ENCODE results near the gene NSL1.
"Not testable (repeated sequence)": the region's sequence is repeated elsewhere in the genome, so short reads cannot be mapped to it uniquely, and the experiment has no call there.

NSL1 gene

GRCh38 chr1:212746546-212746945 lies 45.0 kb downstream of the NSL1 start:
- no peak for DNase-seq

DNA sequence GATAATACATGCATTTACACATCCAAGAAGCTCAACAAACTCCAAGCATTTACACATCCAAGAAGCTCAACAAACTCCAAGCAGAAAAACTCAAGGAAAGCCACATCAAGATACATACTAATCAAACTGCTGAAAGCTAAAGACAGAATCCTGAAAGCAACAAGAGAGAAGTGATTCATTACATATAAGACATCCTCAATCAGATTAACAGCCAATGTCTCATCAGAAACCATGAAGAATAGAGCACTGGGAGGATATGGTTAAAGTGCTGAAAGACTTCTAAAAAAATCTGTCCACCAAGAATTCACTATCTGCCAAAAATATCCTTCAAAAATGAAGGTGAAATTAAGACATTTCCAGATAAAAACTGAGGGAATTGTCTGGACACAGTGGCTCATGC lies 46.3 kb downstream of the NSL1 start:
- DNase-seq = no peak

DNA sequence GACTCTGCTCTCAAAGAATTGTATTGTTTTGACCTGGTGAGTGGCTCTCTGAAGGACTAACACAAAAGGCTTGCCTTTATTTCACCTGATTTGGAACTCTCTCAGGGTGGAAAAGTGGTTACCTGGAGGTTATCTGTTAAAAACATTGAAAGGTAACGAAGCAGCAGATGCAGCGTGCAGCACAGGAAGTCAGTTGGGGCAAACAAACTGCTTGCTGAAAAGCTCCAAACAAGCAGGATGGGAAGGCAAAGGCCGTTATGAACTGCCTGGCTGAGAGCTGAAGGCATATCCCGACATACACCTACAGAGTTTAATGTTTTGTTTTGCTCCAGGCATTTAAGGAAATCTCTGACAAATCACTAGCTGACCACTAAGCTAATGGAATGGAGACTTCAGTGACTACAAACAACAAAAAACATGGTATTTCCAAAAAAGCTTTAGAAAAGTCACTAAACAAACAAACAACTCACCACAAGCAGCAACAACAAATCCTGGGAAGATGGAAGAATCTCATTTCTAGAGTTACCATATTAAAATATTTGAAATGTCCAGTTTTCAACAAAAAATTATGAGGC lies 47.6 kb downstream of the NSL1 start:
- no peak for DNase-seq

DNA sequence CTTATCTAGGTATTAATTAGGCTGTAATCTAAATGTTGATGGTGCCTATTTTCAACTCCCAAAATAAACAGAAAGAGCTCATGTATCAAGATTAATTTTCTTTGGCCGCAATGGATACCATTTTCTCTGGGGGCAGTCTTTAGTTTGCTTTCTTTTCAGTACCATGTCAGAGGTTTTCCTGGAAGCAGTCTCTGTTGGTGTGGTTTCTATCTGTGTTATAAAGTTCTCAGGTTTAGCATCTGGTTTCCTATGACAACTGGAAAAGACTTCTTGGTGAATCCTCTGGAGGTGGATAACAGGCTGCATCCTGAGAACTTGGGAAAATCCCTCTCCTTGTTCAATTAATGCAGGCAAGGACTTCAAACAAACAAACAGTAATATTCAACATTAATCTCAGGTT lies 53.2 kb downstream of the NSL1 start:
- DNase-seq = no peak

GRCh38 chr1:212737559-212737958 lies 54.0 kb downstream of the NSL1 start:
- DNase-seq = no peak

DNA sequence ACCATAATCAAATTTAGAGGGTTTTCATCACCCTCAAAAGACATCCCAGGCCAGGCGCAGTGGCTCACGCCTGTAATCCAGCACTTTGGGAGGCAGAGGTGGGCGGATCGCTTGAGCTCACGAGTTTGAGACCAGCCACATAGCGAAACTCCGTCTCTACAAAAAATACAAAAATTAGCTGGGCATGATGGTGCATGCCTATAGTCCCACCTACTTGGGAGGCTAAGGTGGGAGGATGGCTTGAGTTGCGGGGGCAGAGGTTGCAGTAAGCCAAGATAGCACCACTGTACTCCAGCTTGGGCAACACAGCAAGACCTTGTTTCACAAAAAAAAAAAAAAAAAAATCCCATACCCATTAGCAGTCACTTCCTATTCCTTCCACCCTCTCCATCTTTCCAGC lies 58.5 kb downstream of the NSL1 start:
- no peak for DNase-seq

DNA sequence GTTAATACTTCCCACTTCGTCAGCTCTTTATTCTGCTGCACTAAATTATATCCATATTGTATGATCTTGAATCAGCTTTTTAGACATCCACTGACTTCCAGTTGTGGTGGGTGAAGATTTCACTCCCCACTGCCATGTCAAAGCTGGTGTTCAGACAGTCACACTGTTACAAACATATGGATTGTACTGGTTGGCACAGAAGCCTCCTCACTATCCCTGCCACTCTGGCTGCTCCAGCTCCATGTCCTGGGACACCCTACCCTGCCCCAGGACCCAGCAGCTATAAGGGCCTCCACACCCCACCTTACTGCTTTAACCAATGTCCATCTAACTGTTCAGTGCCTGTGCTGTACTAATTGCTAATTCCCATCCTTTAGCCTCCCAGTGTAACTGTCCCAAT lies 59.9 kb downstream of the NSL1 start:
- DNase-seq = no peak

DNA sequence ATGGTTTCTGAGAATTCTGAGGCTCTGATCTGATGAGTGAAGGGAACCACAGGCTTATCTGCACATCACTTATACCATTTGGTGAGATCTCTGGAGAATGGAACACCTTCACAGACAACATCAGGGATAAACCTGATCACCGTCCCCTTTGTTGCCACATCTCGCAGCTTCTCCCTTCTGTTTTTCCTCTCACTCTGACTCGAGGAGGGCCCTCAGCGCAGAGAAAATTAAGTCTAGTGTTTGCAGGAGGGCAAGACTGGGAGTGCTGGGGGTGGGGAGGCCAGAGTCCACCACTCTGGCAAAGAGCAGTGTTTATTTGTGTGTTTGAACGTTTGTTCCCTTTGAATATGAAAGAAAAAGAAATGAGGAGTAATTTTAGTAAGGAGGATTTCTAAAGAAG lies 63.0 kb downstream of the NSL1 start:
- no peak for DNase-seq

GRCh38 chr1:212727386-212728181 lies 64.0 kb downstream of the NSL1 start:
- DNase-seq = no peak

DNA sequence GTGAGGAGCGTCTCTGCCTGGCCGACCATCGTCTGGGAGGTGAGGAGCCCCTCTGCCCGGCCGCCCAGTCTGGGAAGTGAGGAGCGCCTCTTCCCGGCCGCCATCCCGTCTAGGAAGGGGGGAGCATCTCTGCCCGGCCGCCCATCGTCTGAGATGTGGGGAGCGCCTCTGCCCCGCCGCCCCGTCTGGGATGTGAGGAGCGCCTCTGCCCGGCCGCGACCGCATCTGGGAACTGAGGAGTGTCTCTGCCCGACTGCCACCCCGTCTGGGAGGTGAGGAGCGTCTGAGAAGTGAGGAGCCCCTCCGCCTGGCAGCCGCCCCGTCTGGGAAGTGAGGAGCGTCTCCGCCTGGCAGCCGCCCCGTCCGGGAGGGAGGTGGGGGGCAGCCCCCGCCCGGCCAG lies 66.9 kb downstream of the NSL1 start:
- DNase-seq = not testable (repeated sequence)

DNA sequence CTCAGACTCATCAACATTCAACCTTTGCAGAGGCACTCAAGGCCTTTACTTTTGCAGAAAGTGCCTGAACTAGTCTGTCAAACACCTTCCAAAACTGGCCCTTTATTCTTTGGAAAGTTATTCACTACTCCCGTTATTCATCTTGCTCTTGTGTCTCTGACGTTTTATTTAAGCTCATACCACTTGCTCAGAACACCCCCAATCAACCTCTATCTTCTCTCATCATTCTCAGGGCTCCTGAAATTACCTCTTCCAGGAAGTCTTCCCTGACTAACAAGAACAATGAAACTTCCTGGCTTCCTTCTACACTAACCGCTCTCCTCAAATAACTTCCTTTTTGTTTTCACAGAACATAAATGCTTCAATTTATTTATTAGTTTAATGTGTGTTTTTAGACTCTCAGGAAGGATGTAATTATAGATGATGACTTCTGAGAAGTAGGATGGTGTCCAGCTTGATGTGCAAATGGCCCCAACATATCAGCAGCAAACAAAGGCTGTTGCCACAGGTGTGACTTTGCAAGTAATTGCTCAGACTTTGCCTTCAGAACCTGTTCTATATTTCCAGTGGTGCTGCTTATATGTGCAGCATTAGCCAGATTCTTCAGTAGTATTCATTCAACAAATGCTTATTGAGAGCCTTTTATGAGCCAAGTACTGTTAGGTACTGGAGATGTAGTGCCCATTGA lies 69.2 kb downstream of the NSL1 start:
- no peak for DNase-seq

DNA sequence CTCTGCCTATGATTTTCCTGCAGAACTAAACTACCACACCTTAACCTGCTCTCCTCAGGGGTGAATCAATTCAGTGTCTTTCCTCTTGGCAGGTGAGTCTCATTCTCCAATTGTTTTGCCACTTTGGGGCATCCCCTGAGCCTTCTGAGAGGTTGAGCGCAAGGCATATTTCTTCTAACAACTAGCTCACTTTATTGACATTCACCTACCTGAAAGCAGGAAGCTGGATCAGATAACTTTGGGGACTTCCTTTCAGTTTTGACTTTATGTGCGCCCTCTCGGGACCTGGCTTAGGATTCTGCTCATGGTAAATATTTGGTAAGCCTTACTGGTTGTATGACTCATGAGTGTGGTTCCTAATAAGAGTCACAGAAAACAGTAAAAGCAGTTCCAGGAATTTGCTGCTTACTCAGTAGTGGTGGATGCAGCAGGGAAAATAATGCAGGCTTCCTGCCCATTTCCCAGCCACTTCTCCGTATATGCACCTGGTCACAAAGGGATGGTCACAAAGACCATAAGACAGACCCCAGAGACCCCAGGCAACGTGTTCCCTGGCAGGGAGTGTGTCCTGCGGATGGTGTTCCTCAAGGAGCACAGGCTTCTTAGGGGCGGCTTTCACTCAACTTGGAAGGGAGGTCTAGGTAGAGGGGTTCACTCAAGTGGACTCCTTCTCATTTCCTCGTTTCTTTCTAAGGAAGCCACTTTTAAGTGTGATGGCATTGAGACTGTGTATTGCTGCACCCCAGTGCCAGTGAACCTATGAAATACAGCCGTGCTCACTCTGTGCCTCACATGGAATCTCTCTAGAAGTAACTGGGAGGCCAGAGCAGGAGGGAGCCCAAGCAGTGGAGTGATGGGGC lies 70.0 kb downstream of the NSL1 start:
- DNase-seq = no peak

GRCh38 chr1:212719633-212720032 lies 71.9 kb downstream of the NSL1 start:
- no peak for DNase-seq

DNA sequence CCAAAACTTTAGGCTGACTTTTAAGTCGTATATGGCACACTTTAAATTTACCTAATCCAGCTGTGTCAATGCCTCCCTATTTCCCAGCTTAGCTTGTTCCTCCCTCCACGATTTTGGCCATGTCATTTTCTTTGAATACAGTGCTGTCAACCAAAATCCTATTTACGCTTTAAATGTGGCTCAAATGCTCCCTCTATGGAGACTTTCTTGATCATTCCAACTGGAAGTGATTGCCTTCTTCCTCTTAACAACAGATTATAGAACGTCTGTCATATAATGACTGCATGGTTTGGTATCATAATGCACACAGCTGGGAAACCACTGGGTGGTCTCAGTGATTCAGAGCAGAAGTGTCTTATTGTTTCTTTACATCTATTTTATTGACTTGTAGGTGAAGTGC lies 73.1 kb downstream of the NSL1 start:
- DNase-seq = no peak

GRCh38 chr1:212716161-212716560 lies 75.4 kb downstream of the NSL1 start:
- DNase-seq = no peak

DNA sequence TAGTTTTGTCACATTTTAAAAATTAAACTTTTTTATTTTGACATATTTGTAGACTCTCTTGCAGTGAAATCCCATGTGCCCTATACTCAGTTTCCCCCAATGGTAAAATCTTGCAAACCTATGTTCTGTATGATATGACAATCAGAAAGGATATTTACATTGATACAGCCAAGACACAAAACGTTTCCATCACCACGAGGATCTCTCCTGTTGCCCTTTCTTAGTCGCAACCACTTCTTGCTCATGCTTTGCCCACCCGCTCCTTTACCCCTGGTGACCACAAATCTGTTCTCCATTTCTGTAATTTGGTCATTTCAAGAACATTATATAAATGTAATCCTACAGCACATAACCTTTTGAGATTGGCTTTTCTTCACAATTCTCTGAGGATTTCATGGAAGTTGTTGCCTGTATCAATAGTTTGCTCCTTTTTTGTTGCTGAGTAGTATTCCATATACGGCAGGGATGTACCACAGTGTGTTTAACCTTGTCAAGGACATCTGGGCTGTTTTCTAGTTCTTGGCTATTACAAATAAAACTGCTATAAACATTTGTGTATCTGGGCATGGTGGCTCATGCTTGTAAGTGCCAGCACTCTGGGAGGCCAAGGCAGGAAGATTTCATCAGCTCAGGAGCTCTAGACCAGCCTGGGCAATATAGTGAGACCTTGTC lies 78.0 kb downstream of the NSL1 start:
- DNase-seq = no peak

DNA sequence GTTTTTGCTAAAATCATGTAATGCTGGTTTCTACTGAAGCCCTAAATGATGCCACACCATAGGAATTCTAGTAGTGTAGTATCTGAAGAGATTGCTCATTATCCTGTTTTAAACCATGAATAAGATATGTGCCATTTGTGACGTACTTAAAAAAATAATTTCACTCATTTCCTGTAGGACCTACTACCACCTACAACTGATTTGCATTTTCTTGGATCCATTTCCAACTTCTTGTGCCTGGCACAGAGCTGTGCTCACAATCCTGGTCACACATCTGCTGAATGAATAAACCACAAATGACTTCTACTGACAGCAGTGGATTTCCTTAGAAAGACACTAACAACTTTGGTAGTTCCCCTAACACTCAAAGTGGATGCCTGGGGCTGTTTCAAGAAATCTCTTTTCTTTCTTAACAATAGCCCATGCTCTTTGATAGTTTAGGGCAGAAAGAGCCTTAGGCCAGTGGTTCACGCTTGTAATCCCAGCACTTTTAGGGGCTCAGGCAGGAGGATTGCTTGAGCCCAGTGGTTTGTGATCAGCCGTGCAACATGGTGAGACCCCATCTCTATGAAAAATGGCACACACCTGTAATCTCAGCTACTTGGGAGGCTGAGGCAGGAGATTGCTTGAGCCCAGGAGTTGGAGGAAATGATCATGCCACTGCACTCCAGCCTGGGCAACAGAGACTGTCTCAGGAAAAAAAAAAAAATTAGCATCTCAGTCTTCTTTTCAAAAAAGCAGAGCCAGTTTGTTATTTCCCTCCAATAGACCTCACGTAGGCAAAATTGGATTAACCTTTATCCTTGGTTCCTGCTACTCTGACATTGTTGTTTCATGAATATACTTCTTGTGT lies 78.9 kb downstream of the NSL1 start:
- no peak for DNase-seq

DNA sequence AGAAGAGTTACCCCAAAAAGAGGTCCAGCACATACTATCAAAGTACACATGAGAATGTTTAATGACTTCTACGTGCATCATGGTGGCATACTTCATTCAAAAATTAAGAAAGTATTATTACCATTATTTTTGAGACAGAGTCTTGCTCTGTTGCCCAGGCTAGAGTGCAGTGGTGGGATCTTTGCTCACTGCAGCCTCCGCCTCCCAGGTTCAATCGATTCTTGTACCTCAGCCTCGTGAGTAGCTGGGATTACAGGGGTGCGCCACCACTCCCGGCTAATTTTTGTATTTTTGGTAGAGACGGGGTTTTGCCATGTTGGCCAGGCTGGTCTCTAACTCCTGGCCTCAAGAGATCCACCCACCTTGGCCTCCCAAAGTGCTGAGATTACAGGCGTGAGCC lies 79.6 kb downstream of the NSL1 start:
- not testable (repeated sequence) for DNase-seq

DNA sequence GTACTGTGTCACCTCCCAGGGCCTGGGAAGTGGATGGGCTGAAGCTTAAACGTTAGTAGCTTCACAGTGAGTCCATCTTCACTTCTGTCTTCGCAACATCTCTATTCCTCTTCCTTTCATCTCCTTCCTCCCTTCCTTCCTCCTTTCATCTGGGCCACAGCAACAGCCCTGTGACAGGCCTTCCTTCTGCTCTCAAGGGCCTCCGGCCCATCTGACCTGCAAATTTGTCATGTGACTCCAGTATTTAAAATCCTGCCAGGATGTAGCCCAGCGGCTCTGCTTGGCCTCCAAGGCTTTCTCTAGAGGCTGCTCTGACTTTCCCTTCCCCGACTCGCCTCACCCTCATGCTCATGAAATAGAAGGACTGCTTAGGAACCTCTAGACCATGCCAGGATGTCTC lies 81.0 kb downstream of the NSL1 start:
- DNase-seq = no peak

- no peak for DNase-seq
Measured at GRCh38 chr1:212703991-212704564, 87.5 kb downstream of the NSL1 start.

DNA sequence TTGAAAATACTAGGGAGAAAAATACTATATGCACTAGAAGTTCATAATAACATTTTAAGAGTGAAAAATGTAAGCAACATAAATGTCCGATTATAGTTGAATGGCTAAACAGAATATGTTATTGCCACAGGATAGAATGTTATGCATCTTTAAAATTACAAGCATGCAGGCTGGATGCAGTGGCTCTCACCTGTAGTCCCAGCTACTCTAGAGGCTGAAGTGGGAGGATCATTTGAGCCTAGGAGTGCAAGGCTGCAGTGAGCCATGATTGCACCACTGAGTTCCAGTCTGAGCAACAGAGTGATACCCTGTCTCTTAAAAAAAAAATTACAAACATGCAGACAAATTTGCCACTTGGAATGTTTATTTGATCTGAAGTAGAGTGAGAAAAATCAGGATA lies 88.9 kb downstream of the NSL1 start:
- DNase-seq = no peak
